ENCODE measurements around the gene ATP2C2.

ATP2C2 gene

GRCh38 chr16:84508502-84508901 lies 140.2 kb downstream of the ATP2C2 start (continued):
- no peak for TF ChIP-seq SETDB1 (IDR thresholded peaks at IDR 0.05; ENCODE audit: insufficient read length, low read length)
- no peak for TF ChIP-seq ZNF391 (tag by site-specific recombination; IDR thresholded peaks at IDR 0.05; ENCODE audit: borderline replicate concordance, low read depth)
- TF ChIP-seq ZFP41 (tag by site-specific recombination; IDR thresholded peaks at IDR 0.05; ENCODE audit: borderline replicate concordance), result no peak

GRCh38 chr16:84509032-84509950 lies 141.0 kb downstream of the ATP2C2 start:
- H3K36me3 ChIP-seq (ENCODE audit: control insufficient read depth in 2 of 2, insufficient read depth in 1 of 2, low read length in 2 of 2), result no peaks in the 10 kb centered on the region
- no peak overlapping the region for H3K4me3 ChIP-seq (ENCODE audit: low read depth, low read length)
- ChIA-PET CTCF (interaction anchor here (0.6 to 12.1 kb wide), 10 partner anchors 11 to 553 kb away, joined by 3 to 137 read pairs (median 3); partner anchors contain the start of gene COTL1), POLR2A (interaction anchor here (0.6 kb wide), 1 partner anchor 63 kb away, joined by 4 read pairs; no protein-coding TSS in a partner anchor)
- no peaks in the 10 kb centered on the region for H3K9me3 ChIP-seq (ENCODE audit: control insufficient read depth, insufficient read depth, low read depth, low read length)
- peaks cover 4% of the 10 kb centered on the region for H3K4me1 ChIP-seq (ENCODE audit: control insufficient read depth, insufficient read depth, low read length)
- no peak overlapping the region for H3K27ac ChIP-seq (ENCODE audit: extremely low read depth, low read depth, low read length)
- TF ChIP-seq ZBTB26 (tag by site-specific recombination; optimal IDR thresholded peaks at IDR 0.05) (no peak), ZNF701 (tag by site-specific recombination; IDR thresholded peaks at IDR 0.05) (no peak), ZNF623 (tag by site-specific recombination; IDR thresholded peaks at IDR 0.05) (no peak), ZNF366 (tag by site-specific recombination; conservative IDR thresholded peaks at IDR 0.05) (no peak), ZNF398 (tag by site-specific recombination; IDR thresholded peaks at IDR 0.05) (no peak), ZNF211 (tag by site-specific recombination; IDR thresholded peaks at IDR 0.05; ENCODE audit: low read depth) (no peak), KLF16 (tag by site-specific recombination; IDR thresholded peaks at IDR 0.05) (no peak), ZBTB48 (tag by site-specific recombination; IDR thresholded peaks at IDR 0.05) (no peak), ZBTB11 (tag by site-specific recombination; conservative IDR thresholded peaks at IDR 0.05; ENCODE audit: low read depth) (no peak), ZNF350 (tag by site-specific recombination; IDR thresholded peaks at IDR 0.05) (no peak), ZFP41 (tag by site-specific recombination; IDR thresholded peaks at IDR 0.05; ENCODE audit: borderline replicate concordance) (no peak), ZNF140 (tag by site-specific recombination; IDR thresholded peaks at IDR 0.05) (no peak), ZNF24 (tag by site-specific recombination; IDR thresholded peaks at IDR 0.05) (no peak), GLIS1 (tag by site-specific recombination; IDR thresholded peaks at IDR 0.05) (no peak), ZNF221 (tag by site-specific recombination; IDR thresholded peaks at IDR 0.05; ENCODE audit: borderline replicate concordance) (no peak)
- TF ChIP-seq, protein P1, sequence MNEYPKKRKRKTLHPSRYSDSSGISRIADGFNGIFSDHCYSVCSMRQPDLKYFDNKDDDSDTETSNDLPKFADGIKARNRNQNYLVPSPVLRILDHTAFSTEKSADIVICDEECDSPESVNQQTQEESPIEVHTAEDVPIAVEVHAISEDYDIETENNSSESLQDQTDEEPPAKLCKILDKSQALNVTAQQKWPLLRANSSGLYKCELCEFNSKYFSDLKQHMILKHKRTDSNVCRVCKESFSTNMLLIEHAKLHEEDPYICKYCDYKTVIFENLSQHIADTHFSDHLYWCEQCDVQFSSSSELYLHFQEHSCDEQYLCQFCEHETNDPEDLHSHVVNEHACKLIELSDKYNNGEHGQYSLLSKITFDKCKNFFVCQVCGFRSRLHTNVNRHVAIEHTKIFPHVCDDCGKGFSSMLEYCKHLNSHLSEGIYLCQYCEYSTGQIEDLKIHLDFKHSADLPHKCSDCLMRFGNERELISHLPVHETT (tag by site-specific recombination; IDR thresholded peaks at IDR 0.05), result no peak

Data from HEK293 (cell line).